ENCODE results near the gene MC3R.

DNA sequence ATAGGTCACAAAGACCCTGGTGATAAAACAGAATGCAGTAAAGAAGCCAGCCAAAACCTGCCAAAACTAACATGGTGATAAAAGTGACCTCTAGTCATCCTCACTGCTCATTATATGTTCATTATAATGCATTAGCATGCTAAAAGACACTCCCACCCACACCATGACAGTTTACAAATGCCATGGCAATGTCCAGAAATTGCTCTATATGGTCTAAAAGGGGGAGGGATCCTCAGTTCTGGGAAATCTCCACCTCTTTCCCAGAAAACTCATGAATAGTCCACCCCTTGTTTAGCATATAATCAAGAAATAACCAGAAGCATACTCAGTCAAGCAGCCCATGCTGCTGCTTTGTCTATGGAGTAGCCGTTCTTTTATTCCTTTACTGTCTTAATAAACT is 40.4 kb upstream of the MC3R start:
- TF ChIP-seq, protein P1, sequence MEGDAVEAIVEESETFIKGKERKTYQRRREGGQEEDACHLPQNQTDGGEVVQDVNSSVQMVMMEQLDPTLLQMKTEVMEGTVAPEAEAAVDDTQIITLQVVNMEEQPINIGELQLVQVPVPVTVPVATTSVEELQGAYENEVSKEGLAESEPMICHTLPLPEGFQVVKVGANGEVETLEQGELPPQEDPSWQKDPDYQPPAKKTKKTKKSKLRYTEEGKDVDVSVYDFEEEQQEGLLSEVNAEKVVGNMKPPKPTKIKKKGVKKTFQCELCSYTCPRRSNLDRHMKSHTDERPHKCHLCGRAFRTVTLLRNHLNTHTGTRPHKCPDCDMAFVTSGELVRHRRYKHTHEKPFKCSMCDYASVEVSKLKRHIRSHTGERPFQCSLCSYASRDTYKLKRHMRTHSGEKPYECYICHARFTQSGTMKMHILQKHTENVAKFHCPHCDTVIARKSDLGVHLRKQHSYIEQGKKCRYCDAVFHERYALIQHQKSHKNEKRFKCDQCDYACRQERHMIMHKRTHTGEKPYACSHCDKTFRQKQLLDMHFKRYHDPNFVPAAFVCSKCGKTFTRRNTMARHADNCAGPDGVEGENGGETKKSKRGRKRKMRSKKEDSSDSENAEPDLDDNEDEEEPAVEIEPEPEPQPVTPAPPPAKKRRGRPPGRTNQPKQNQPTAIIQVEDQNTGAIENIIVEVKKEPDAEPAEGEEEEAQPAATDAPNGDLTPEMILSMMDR (IDR thresholded peaks at IDR 0.05 in 2 of 3, conservative IDR thresholded peaks at IDR 0.05 in 1 of 3; ENCODE audit: borderline replicate concordance in 1 of 3, insufficient read depth in 1 of 3, low read depth in 2 of 3, low read length in 2 of 3) = no peak
- TF ChIP-seq, protein P2, sequence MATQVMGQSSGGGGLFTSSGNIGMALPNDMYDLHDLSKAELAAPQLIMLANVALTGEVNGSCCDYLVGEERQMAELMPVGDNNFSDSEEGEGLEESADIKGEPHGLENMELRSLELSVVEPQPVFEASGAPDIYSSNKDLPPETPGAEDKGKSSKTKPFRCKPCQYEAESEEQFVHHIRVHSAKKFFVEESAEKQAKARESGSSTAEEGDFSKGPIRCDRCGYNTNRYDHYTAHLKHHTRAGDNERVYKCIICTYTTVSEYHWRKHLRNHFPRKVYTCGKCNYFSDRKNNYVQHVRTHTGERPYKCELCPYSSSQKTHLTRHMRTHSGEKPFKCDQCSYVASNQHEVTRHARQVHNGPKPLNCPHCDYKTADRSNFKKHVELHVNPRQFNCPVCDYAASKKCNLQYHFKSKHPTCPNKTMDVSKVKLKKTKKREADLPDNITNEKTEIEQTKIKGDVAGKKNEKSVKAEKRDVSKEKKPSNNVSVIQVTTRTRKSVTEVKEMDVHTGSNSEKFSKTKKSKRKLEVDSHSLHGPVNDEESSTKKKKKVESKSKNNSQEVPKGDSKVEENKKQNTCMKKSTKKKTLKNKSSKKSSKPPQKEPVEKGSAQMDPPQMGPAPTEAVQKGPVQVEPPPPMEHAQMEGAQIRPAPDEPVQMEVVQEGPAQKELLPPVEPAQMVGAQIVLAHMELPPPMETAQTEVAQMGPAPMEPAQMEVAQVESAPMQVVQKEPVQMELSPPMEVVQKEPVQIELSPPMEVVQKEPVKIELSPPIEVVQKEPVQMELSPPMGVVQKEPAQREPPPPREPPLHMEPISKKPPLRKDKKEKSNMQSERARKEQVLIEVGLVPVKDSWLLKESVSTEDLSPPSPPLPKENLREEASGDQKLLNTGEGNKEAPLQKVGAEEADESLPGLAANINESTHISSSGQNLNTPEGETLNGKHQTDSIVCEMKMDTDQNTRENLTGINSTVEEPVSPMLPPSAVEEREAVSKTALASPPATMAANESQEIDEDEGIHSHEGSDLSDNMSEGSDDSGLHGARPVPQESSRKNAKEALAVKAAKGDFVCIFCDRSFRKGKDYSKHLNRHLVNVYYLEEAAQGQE (IDR thresholded peaks at IDR 0.05; ENCODE audit: low read depth) = no peak
